Thyroid gland (tissue), 4 donors: ENCODE measurements around the gene DDRGK1. TPM values are rescaled to one million over a fixed set of nuclear protein-coding genes. Genes with fewer than 3 reads are reported as not detected.

Experiments
- DNase-seq, 2 donors: peaks; one replicate each; pipeline ENCODE4 v3.0.0-alpha.2; 2019
- H3K27ac ChIP-seq, 3 donors: fragments of 200-600 bp; sonication (generic); 1 replicate in 2 of 3; 2 replicates in 1 of 3; pipeline ENCODE4 v1.5.1; 2016 to 2019; ENCODE audit warnings: mild to moderate bottlenecking in 1 of 3, moderate library complexity in 1 of 3
- H3K27me3 ChIP-seq: fragments of 200-600 bp; sonication (generic); one replicate; pipeline ENCODE4 v1.5.1; 2019
- H3K36me3 ChIP-seq, 2 donors: fragments of 200-600 bp; sonication (generic); one replicate each; pipeline ENCODE4 v1.5.1; 2016 to 2019
- H3K4me1 ChIP-seq, 2 donors: fragments of 200-600 bp; sonication (generic); one replicate each; pipeline ENCODE4 v1.5.1; 2017 to 2019
- H3K4me3 ChIP-seq, 3 donors: fragments of 200-600 bp; sonication (generic); replicated peaks in 1 of 3; 1 replicate in 2 of 3; 2 replicates in 1 of 3; pipeline ENCODE4 v1.5.1; 2016; ENCODE audit warnings: mild to moderate bottlenecking in 1 of 3
- H3K9me3 ChIP-seq: fragments of 200-600 bp; sonication (generic); one replicate; pipeline ENCODE4 v1.5.1; 2017
- CTCF ChIP-seq, 6 experiments: fragments of 200-600 bp in 3 of 6; fragments of 450-650 bp in 3 of 6; sonication (generic) in 3 of 6; IDR thresholded peaks; one replicate each; pipeline ENCODE4 v1.5.1; 2016 to 2019; ENCODE audit warnings: antibody characterized with exemption in 6 of 6, mild to moderate bottlenecking in 2 of 6, inconsistent platforms in 1 of 6, moderate library complexity in 1 of 6
- POLR2A ChIP-seq, 2 donors: fragments of 450-650 bp; IDR thresholded peaks; one replicate each; pipeline ENCODE4 v1.6.1; 2017; ENCODE audit warnings: antibody characterized with exemption in 2 of 2, mild to moderate bottlenecking in 2 of 2, moderate library complexity in 1 of 2
- WGBS, 2 donors: methylation state at CpG; one replicate each; pipeline ENCODE4 v1.1.5; 2017; 5-methylcytosine and 5-hydroxymethylcytosine counted together
- intact Hi-C: fragments of 100-400 bp; cut with DNase I; formaldehyde crosslinking; loops from one replicate; pipeline ENCODE4 v1.15.1; 2023
- total RNA-seq, 4 donors: library from RNA; depleted of rRNA; stranded (reverse); fragments of >200 nt; gene quantifications; one replicate each; pipeline ENCODE4 v1.2.3, GENCODE V29; 2016

Gene DDRGK1
- total RNA-seq, 4 donors from 2014 or later: 95.5 to 136 (median 126) TPM

DNA sequence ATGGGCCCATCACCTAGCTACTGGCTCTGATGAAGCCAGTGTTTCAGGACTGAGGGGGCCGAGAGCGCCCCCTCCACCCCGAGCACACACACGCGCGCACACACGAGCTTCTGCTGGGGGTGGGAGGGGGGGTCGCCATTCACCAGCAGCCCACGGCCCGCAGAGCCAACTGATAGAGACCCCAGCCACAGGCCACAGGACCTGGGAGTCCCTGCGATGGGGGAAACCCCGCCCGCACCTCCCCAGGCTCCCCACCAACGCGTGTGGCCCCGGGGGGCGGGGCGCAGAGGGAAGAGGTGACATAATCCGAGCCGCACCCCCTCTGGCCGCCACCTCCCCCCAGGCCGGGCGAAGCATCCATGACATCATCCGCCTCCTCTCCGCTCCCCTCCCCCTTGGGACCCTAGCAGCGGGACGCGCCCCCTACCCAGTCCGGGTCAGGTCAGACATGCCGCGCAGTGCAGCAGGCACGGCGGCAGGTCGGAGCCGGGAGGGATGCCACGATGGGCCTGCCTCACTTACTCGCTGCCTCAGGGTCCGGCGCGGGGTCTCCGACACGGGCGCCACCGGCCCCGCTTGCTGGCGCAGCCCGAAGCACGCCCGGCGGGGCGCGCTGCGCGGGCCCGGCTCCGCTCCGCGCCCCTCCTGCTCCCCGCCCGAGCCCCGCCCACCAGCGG lies 31.4 kb downstream of the DDRGK1 start, which contains the start of gene LZTS3:
Gene LZTS3, minus strand, starts transcription at position 617 of the 677 bp plus-strand sequence. CDS start 6,386 bp downstream, outside the sequence.
- DNase-seq: peak; percentile 75
- H3K27me3 ChIP-seq: no peaks in the 10 kb centered on the region
- intact Hi-C loops: no loop called here
- H3K27ac ChIP-seq: peak within 1 kb of the TSS in 2 of 3 donors; percentile 70 to 86
- no peaks in the 10 kb centered on the region for H3K9me3 ChIP-seq
- TF ChIP-seq CTCF (IDR thresholded peaks at IDR 0.05) (no peak), POLR2A (IDR thresholded peaks at IDR 0.05) (peak in 1 of 2 donors; percentile 73)
- H3K36me3 ChIP-seq: no peaks in the 10 kb centered on the region
- H3K4me3 ChIP-seq: peak within 1 kb of the TSS; percentile 65 to 93 (median 91)
- peaks cover 13 to 31% of the 10 kb centered on the region in 2 donors for H3K4me1 ChIP-seq
- WGBS, 2 donors: 0% methylated on average over 3 of the region's 62 CpGs; no CpG with 5 or more reads in 1 of the 2 donors

- DNase-seq: no peak
- no peaks in the 10 kb centered on the region for H3K9me3 ChIP-seq
- intact Hi-C loops: no loop called here
- peak overlapping the region in 1 of 3 donors; percentile 93 for H3K4me3 ChIP-seq
- no peaks in the 10 kb centered on the region for H3K36me3 ChIP-seq
- peak overlapping the region in 1 of 3 donors; percentile 46 for H3K27ac ChIP-seq
- H3K27me3 ChIP-seq: no peaks in the 10 kb centered on the region
- 47 to 49% methylated on average over 5 of the region's 5 CpGs for WGBS, 2 donors
- H3K4me1 ChIP-seq: peaks cover 18 to 35% of the 10 kb centered on the region in 2 donors
- TF ChIP-seq POLR2A (IDR thresholded peaks at IDR 0.05): no peak
- TF ChIP-seq CTCF (IDR thresholded peaks at IDR 0.05): no peak
Observed at GRCh38 chr20:3172126-3172932, 32.2 kb downstream of the DDRGK1 start.

DNA sequence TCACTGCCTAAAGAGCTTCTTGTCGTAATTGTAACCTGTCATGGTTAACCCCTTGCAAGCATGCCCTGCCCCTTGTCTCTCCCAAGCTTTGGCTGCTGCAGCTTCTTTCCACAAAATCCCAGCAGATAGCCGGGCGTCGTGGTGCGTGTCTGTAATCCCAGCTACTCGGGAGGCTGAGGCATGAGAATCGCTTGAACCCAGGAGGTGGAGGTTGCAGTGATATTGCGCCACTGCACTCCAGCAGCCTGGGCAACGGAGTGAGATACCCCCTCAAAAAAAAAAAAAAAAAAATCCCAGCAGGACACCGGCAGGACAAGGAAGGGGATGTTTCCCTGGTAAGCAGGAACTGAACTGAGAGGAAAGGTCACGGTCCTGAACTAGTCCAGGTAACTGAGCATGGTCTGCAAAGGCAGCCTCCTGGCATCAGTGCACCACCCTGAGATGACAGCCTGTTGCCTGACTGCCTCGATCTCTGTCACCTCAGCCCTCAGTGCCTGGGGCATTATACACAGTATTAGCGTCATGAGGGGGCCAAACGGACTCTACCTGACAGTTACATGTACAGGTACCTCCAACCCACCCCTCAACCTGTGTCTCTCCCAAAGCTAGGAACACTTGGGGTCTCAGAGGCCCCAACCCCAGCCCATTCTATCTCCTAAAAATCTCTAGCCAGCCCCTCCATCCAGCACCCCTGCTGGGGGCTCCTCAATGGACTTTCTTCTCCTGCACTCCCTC lies 32.9 kb downstream of the DDRGK1 start:
- H3K27me3 ChIP-seq: no peaks in the 10 kb centered on the region

GRCh38 chr20:3168829-3169590 lies 35.5 kb downstream of the DDRGK1 start:
- Histone ChIP-seq H3K4me1 (peaks cover 18 to 25% of the 10 kb centered on the region in 2 donors), H3K4me3 (no peak overlapping the region), H3K27me3 (no peaks in the 10 kb centered on the region), H3K27ac (no peak overlapping the region), H3K36me3 (no peaks in the 10 kb centered on the region), H3K9me3 (no peaks in the 10 kb centered on the region)
- WGBS, 2 donors: 91 to 93% methylated on average over 6 to 7 of the region's 7 CpGs
- intact Hi-C loops: no loop called here
- no peak for DNase-seq
- TF ChIP-seq POLR2A (IDR thresholded peaks at IDR 0.05): no peak
- no peak for TF ChIP-seq CTCF (IDR thresholded peaks at IDR 0.05)

More for the DNA sequence above, 32.9 kb downstream of the DDRGK1 start:
- H3K9me3 ChIP-seq: no peaks in the 10 kb centered on the region
- H3K27ac ChIP-seq: no peak overlapping the region
- H3K36me3 ChIP-seq: no peaks in the 10 kb centered on the region
- TF ChIP-seq CTCF (IDR thresholded peaks at IDR 0.05) (no peak), POLR2A (IDR thresholded peaks at IDR 0.05) (no peak)
- H3K4me1 ChIP-seq: peaks cover 18 to 33% of the 10 kb centered on the region in 2 donors
- no peak for DNase-seq
- intact Hi-C loops: no loop called here
- H3K4me3 ChIP-seq: no peak overlapping the region
- 82 to 84% methylated on average over 14 of the region's 14 CpGs for WGBS, 2 donors
